Fibroblast of lung (primary cell): Measurements from ENCODE around the gene ING2.

ENCODE experiments used
- EZH2 ChIP-seq: IDR thresholded peaks from 2 replicates; pipeline ENCODE4 v1.5.1; 2012; ENCODE audit warnings: low read length, control low read depth, mild to moderate bottlenecking; ENCODE audit errors: missing control alignments
- TF ChIP-seq, protein P1 (sequence below), 2 donors: IDR thresholded peaks in 1 of 2; conservative IDR thresholded peaks in 1 of 2; 1 replicate in 1 of 2; 2 replicates in 1 of 2; pipeline ENCODE4 v1.5.1; 2011 to 2012; ENCODE audit warnings: low read length in 2 of 2, control low read depth in 1 of 2, inconsistent platforms in 1 of 2, low read depth in 1 of 2, mild to moderate bottlenecking in 1 of 2

DNA sequence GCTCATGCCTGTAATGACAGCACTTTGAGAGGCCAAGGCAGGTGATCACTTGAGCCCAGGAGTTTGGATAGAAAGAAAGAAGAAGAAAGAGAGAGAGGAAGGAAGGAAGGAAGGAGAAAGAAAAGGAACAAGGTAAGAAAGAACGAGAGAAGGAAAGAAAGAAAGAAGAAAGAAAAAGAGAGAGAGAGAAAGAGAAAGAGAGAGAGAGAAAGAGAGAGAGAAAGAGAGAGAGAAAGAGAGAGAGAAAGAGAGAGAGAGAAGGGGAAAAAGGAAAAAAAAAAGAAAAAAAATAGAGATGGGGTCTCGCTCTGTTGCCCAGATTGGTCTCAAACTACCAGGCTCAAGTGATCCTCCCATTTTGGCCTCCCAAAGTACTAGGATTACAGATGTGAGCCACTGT is 22.5 kb downstream of the ING2 start:
- TF ChIP-seq, protein P1, sequence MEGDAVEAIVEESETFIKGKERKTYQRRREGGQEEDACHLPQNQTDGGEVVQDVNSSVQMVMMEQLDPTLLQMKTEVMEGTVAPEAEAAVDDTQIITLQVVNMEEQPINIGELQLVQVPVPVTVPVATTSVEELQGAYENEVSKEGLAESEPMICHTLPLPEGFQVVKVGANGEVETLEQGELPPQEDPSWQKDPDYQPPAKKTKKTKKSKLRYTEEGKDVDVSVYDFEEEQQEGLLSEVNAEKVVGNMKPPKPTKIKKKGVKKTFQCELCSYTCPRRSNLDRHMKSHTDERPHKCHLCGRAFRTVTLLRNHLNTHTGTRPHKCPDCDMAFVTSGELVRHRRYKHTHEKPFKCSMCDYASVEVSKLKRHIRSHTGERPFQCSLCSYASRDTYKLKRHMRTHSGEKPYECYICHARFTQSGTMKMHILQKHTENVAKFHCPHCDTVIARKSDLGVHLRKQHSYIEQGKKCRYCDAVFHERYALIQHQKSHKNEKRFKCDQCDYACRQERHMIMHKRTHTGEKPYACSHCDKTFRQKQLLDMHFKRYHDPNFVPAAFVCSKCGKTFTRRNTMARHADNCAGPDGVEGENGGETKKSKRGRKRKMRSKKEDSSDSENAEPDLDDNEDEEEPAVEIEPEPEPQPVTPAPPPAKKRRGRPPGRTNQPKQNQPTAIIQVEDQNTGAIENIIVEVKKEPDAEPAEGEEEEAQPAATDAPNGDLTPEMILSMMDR (conservative IDR thresholded peaks at IDR 0.05 in 1 of 2, IDR thresholded peaks at IDR 0.05 in 1 of 2; ENCODE audit: low read depth in 1 of 2, low read length in 2 of 2) = no peak
- TF ChIP-seq EZH2 = no peak
